HCT116 (cell line): ENCODE measurements around the gene ESCO1.

Experiments used
- CTCF ChIP-seq, 3 experiments: fragments of 200-600 bp in 1 of 3; sonication (generic) in 1 of 3; IDR thresholded peaks in 2 of 3; conservative IDR thresholded peaks in 1 of 3; 2 replicates each; pipeline ENCODE4 v1.5.1; 2012 to 2017; ENCODE audit warnings: low read depth in 2 of 3, low read length in 2 of 3, antibody characterized with exemption in 1 of 3, borderline replicate concordance in 1 of 3, control low read depth in 1 of 3, mild to moderate bottlenecking in 1 of 3, mixed read lengths in 1 of 3, mixed run types in 1 of 3, moderate library complexity in 1 of 3; ENCODE audit not compliant: insufficient read depth in 1 of 3
- EZH2 ChIP-seq: fragments of 200-600 bp; sonication (generic); IDR thresholded peaks from 2 replicates; pipeline ENCODE4 v1.6.1; 2017; ENCODE audit warnings: antibody characterized with exemption, mixed run types
- MAX ChIP-seq: IDR thresholded peaks from 2 replicates; pipeline ENCODE4 v1.6.1; 2012
- POLR2A ChIP-seq: IDR thresholded peaks from 2 replicates; pipeline ENCODE4 v1.7.0; 2011; ENCODE audit warnings: borderline replicate concordance; ENCODE audit not compliant: insufficient read depth, insufficient read length; ENCODE audit errors: extremely low read depth
- POLR2AphosphoS5 ChIP-seq: IDR thresholded peaks from 2 replicates; pipeline ENCODE4 v1.6.1; 2011; ENCODE audit warnings: mild to moderate bottlenecking, low read depth, low read length, moderate library complexity
- SP1 ChIP-seq: IDR thresholded peaks from 2 replicates; pipeline ENCODE4 v1.6.1; 2012; ENCODE audit warnings: low read depth
- YY1 ChIP-seq: IDR thresholded peaks from 2 replicates; pipeline ENCODE4 v1.6.1; 2011; ENCODE audit warnings: low read length, low read depth, moderate library complexity, mild to moderate bottlenecking; ENCODE audit not compliant: insufficient replicate concordance; ENCODE audit errors: extremely low read depth

DNA sequence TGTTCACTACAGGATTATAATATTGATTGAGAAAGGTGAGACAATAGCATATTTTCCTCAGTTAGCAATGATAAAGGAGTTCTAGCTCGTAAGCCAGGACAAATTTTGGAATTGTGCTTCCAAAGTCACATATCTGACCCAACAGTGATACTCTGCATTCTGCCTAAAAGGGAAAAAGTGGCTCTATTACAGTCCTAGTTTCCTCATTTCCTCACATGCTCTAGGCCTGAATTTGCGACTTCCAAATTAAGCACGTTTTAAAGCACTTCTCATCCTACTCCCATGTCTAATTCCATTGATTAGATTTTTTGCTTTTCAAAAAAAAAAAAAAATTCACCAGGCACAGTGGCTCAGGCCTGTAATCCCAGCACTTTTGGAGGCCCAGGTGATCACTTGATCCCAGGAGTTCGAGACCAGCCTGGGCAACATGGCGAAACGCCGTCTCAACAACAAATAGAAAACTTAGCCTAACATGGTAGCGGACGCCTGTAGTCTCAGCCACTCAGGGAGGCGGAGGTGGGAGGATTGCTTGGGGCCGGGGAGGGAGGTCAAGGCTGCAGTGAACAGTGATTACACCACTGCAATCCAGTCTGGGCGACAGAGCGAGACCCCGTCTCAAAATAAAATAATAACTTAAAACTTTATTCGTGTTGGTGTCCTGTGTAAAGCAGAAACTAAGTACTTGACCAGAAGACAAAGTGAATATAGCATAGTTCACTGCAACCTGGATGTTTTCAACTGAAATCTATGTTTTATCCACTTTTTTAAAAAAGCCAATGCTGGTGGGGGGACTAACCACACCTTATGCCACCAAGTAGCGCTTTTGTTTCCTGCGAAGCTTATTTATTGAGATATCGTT is 1.5 kb downstream of the ESCO1 start:
- TF ChIP-seq POLR2A (no peak), POLR2AphosphoS5 (no peak), CTCF (IDR thresholded peaks at IDR 0.05 in 2 of 3, conservative IDR thresholded peaks at IDR 0.05 in 1 of 3; ENCODE audit: borderline replicate concordance in 1 of 3, insufficient read depth in 1 of 3, low read depth in 2 of 3, low read length in 2 of 3) (no peak), MAX (no peak), EZH2 (no peak), SP1 (no peak), YY1 (no peak)
